Upper lobe of left lung (tissue), 6 donors: ENCODE results near the gene TMEM117. TPM values are rescaled to one million over a fixed set of nuclear protein-coding genes. Genes with fewer than 3 reads are reported as not detected.
"Not testable (repeated sequence)": the region's sequence is repeated elsewhere in the genome, so short reads cannot be mapped to it uniquely, and the experiment has no call there.

Source experiments
- ATAC-seq, 2 donors: fragments of 200-7000 bp; cut with Tn5 transposase; one replicate each; pipeline ENCODE4 v1.9.1; 2022; ENCODE audit warnings: mild to moderate bottlenecking in 2 of 2, moderate library complexity in 2 of 2; ENCODE audit not compliant: low FRiP score in 2 of 2
- DNase-seq, 2 donors: peaks; one replicate each; pipeline ENCODE4 v3.0.0-alpha.2; 2019 to 2020
- H3K27ac ChIP-seq, 4 donors: fragments of 200-600 bp; sonication (generic); one replicate each; pipeline ENCODE4 v1.5.1; 2016 to 2019
- H3K27me3 ChIP-seq, 4 donors: fragments of 200-600 bp; sonication (generic); one replicate each; pipeline ENCODE4 v1.5.1; 2017 to 2019
- H3K36me3 ChIP-seq, 4 donors: fragments of 200-600 bp; sonication (generic); one replicate each; pipeline ENCODE4 v1.5.1; 2016 to 2019
- H3K4me1 ChIP-seq, 4 donors: fragments of 200-600 bp; sonication (generic); one replicate each; pipeline ENCODE4 v1.5.1; 2018 to 2019
- H3K4me3 ChIP-seq, 4 donors: fragments of 200-600 bp; sonication (generic); one replicate each; pipeline ENCODE4 v1.5.1; 2017 to 2019; ENCODE audit warnings: mild to moderate bottlenecking in 2 of 4, moderate library complexity in 1 of 4
- H3K9me3 ChIP-seq, 4 donors: fragments of 200-600 bp; sonication (generic); one replicate each; pipeline ENCODE4 v1.5.1; 2018 to 2019
- EP300 ChIP-seq, 4 donors: sonication (generic); formaldehyde crosslinking; IDR thresholded peaks; one replicate each; pipeline ENCODE4 v1.5.1; 2017; ENCODE audit warnings: antibody characterized with exemption in 4 of 4, control low read depth in 2 of 4
- POLR2A ChIP-seq, 4 donors: fragments of 450-650 bp; IDR thresholded peaks; one replicate each; pipeline ENCODE4 v1.5.1; 2016 to 2017; ENCODE audit warnings: antibody characterized with exemption in 4 of 4, mild to moderate bottlenecking in 2 of 4
- POLR2AphosphoS5 ChIP-seq, 2 donors: sonication (generic); formaldehyde crosslinking; IDR thresholded peaks; one replicate each; pipeline ENCODE4 v1.5.1; 2017; ENCODE audit warnings: antibody characterized with exemption in 2 of 2
- WGBS, 2 donors: methylation state at CpG; one replicate each; pipeline ENCODE4 v1.1.5; 2017 to 2018; 5-methylcytosine and 5-hydroxymethylcytosine counted together
- total RNA-seq, 6 donors: library from RNA; depleted of rRNA in 4 of 6; stranded (reverse); fragments of >200 nt in 4 of 6; gene quantifications; one replicate each; pipeline versions ENCODE4 v1.1.0 to v1.2.1, GENCODE V29; 2016 to 2021
- TF ChIP-seq, protein P1 (sequence below), 6 experiments: fragments of 450-650 bp in 4 of 6; fragments of 200-600 bp in 2 of 6; sonication (generic) in 2 of 6; IDR thresholded peaks; one replicate each; pipeline ENCODE4 v1.5.1; 2016 to 2019; ENCODE audit warnings: antibody characterized with exemption in 6 of 6
- donor health status: DM: no; HTN: no; CAD: no; lungs with moderate emphysema.
- donor health status: DM: no; HTN: yes; CAD: no; lungs with severe emphysema.

Gene TMEM117
- total RNA-seq, 6 donors from 2014 or later = 2.6 to 8.4 (median 4.2) TPM

DNA sequence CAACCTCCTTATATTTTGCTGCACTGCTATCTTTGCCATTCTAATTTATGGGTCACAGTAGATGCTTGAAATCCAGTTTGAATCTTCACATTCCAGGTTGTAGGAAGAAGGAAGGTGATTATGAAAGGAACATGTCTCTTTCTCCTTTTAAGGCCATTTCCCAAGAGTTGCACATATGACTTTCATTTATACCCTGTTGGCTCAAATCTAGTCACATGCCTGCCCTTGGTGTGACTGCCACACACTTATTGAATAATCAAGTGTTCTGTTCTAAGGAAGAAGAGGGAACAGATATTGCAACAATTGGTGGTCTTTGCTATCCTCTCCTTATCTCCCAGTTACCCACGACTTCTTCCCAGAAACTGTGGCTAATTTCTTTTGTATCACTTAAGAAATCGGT, 404.3 kb downstream of the TMEM117 start:
- no peaks in the 10 kb centered on the region for H3K36me3 ChIP-seq
- H3K27me3 ChIP-seq = no peaks in the 10 kb centered on the region
- 75 to 77% methylated on average over 2 of the region's 2 CpGs for WGBS, 2 donors
- DNase-seq (no peak), ATAC-seq (no peak)
- no peak for TF ChIP-seq POLR2AphosphoS5 (IDR thresholded peaks at IDR 0.05)
- no peak for TF ChIP-seq POLR2A (IDR thresholded peaks at IDR 0.05)
- TF ChIP-seq, protein P1, sequence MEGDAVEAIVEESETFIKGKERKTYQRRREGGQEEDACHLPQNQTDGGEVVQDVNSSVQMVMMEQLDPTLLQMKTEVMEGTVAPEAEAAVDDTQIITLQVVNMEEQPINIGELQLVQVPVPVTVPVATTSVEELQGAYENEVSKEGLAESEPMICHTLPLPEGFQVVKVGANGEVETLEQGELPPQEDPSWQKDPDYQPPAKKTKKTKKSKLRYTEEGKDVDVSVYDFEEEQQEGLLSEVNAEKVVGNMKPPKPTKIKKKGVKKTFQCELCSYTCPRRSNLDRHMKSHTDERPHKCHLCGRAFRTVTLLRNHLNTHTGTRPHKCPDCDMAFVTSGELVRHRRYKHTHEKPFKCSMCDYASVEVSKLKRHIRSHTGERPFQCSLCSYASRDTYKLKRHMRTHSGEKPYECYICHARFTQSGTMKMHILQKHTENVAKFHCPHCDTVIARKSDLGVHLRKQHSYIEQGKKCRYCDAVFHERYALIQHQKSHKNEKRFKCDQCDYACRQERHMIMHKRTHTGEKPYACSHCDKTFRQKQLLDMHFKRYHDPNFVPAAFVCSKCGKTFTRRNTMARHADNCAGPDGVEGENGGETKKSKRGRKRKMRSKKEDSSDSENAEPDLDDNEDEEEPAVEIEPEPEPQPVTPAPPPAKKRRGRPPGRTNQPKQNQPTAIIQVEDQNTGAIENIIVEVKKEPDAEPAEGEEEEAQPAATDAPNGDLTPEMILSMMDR (IDR thresholded peaks at IDR 0.05) = no peak
- no peak for TF ChIP-seq EP300 (IDR thresholded peaks at IDR 0.05)
- no peaks in the 10 kb centered on the region for H3K4me1 ChIP-seq
- H3K27ac ChIP-seq = no peak overlapping the region
- no peak overlapping the region for H3K4me3 ChIP-seq
- H3K9me3 ChIP-seq = no peaks in the 10 kb centered on the region

DNA sequence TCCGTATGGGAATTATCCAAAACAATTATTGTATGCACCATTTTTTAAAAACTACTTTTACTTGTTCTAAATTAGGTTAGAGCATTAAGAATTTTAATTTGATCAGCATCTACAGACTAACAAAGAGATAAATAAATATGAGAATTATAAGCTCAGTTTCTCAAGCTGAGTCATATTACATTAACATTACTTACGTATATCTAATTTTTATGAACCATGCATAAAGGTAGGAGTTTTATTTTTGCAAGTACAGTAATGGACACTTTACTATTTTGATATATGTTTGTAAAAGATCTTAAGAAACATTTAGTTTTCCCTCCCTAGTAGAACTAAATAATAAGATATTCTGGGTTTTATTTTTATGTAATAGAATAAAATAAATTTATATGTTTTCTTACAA, 410.1 kb downstream of the TMEM117 start:
- ATAC-seq = no peak
- 93 to 94% methylated on average over 2 of the region's 2 CpGs for WGBS, 2 donors
- H3K27ac ChIP-seq = no peak overlapping the region

GRCh38 chr12:44246482-44247105, 410.7 kb downstream of the TMEM117 start:
- TF ChIP-seq POLR2AphosphoS5 (IDR thresholded peaks at IDR 0.05) (no peak), POLR2A (IDR thresholded peaks at IDR 0.05) (no peak), EP300 (IDR thresholded peaks at IDR 0.05) (no peak)
- TF ChIP-seq, protein P1 (IDR thresholded peaks at IDR 0.05) = no peak
- H3K27me3 ChIP-seq = no peaks in the 10 kb centered on the region
- no peaks in the 10 kb centered on the region for H3K4me1 ChIP-seq
- no peak for ATAC-seq
- H3K36me3 ChIP-seq = no peaks in the 10 kb centered on the region
- no peaks in the 10 kb centered on the region for H3K9me3 ChIP-seq
- no peak overlapping the region for H3K27ac ChIP-seq
- no peak for DNase-seq
- WGBS, 2 donors = 66 to 72% methylated on average over 3 of the region's 3 CpGs
- no peak overlapping the region for H3K4me3 ChIP-seq

More for the DNA sequence above, 410.1 kb downstream of the TMEM117 start:
- Histone ChIP-seq H3K27me3 (no peaks in the 10 kb centered on the region), H3K4me1 (no peaks in the 10 kb centered on the region), H3K36me3 (no peaks in the 10 kb centered on the region), H3K4me3 (no peak overlapping the region), H3K9me3 (no peaks in the 10 kb centered on the region)
- TF ChIP-seq EP300 (IDR thresholded peaks at IDR 0.05) = no peak
- no peak for DNase-seq

- DNase-seq = no peak
- Histone ChIP-seq H3K4me1 (no peaks in the 10 kb centered on the region), H3K36me3 (no peaks in the 10 kb centered on the region), H3K27me3 (no peaks in the 10 kb centered on the region), H3K9me3 (no peaks in the 10 kb centered on the region), H3K27ac (no peak overlapping the region), H3K4me3 (no peak overlapping the region)
- no peak for TF ChIP-seq EP300 (IDR thresholded peaks at IDR 0.05)
- TF ChIP-seq POLR2AphosphoS5 (IDR thresholded peaks at IDR 0.05) = no peak
- 80 to 88% methylated on average over 2 to 4 of the region's 4 CpGs for WGBS, 2 donors
- ATAC-seq = no peak
Observed at GRCh38 chr12:44247588-44247987, 411.7 kb downstream of the TMEM117 start.

- ATAC-seq = no peak
- 91 to 96% methylated on average over 4 of the region's 4 CpGs for WGBS, 2 donors
Observed at GRCh38 chr12:44248436-44248835, 412.6 kb downstream of the TMEM117 start.

DNA sequence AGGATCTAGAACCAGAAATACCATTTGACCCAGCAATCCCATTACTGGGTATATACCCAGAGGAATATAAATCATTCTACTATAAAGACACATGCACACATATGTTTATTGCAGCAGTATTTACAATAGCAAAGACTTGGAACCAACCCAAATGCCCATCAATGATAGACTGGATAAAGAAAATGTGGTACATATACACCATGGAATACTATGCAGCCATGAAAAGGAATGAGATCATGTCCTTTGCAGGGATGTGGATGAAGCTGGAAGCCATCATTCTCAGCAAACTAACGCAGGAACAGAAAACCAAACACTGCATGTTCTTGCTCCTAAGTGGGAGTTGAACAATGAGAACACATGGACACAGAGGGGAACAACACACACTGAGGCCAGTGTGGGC, 414.6 kb downstream of the TMEM117 start:
- H3K9me3 ChIP-seq, DNase-seq, H3K4me3 ChIP-seq, H3K27me3 ChIP-seq, ATAC-seq, H3K4me1 ChIP-seq, H3K36me3 ChIP-seq, H3K27ac ChIP-seq: not testable (repeated sequence)
- WGBS, 2 donors = 92 to 100% methylated on average over 1 of the region's 1 CpG

More at GRCh38 chr12:44248436-44248835, 412.6 kb downstream of the TMEM117 start:
- H3K36me3 ChIP-seq = no peaks in the 10 kb centered on the region
- TF ChIP-seq, protein P1 (IDR thresholded peaks at IDR 0.05) = no peak
- no peak for TF ChIP-seq EP300 (IDR thresholded peaks at IDR 0.05)
- TF ChIP-seq POLR2A (IDR thresholded peaks at IDR 0.05) = no peak
- H3K4me3 ChIP-seq = no peak overlapping the region
- no peaks in the 10 kb centered on the region for H3K27me3 ChIP-seq
- no peak for DNase-seq
- H3K9me3 ChIP-seq = no peaks in the 10 kb centered on the region
- H3K4me1 ChIP-seq = no peaks in the 10 kb centered on the region
- H3K27ac ChIP-seq = no peak overlapping the region
